HG03135 (cell line): Measurements from ENCODE around the gene GULP1.

Source experiments
- ATAC-seq: cut with Tn5 transposase; IDR thresholded peaks from one replicate; pipeline ENCODE4 v1.9.1; 2021; ENCODE audit warnings: mild to moderate bottlenecking, moderate library complexity; ENCODE audit not compliant: unreplicated experiment

The GULP1 gene

GRCh38 chr2:188414869-188415753 is 123.4 kb downstream of the GULP1 start:
- no peak for ATAC-seq

- ATAC-seq: no peak
Observed at GRCh38 chr2:188415754-188416083, 124.0 kb downstream of the GULP1 start.

- ATAC-seq: no peak
Observed at GRCh38 chr2:188416367-188416766, 124.7 kb downstream of the GULP1 start.

- no peak for ATAC-seq
Observed at GRCh38 chr2:188422726-188423125, 131.1 kb downstream of the GULP1 start.

- ATAC-seq: no peak
Observed at GRCh38 chr2:188425266-188425665, 133.6 kb downstream of the GULP1 start.

GRCh38 chr2:188426121-188426520 is 134.4 kb downstream of the GULP1 start:
- ATAC-seq: no peak

- no peak for ATAC-seq
Observed at GRCh38 chr2:188430705-188431104, 139.0 kb downstream of the GULP1 start.

GRCh38 chr2:188434018-188434417 is 142.3 kb downstream of the GULP1 start:
- ATAC-seq: no peak

GRCh38 chr2:188435115-188435514 is 143.4 kb downstream of the GULP1 start:
- ATAC-seq: no peak

GRCh38 chr2:188437537-188437936 is 145.9 kb downstream of the GULP1 start:
- no peak for ATAC-seq

GRCh38 chr2:188439986-188440385 is 148.3 kb downstream of the GULP1 start:
- ATAC-seq: no peak

GRCh38 chr2:188440849-188441248 is 149.2 kb downstream of the GULP1 start:
- no peak for ATAC-seq

- ATAC-seq: no peak
Observed at GRCh38 chr2:188441288-188441947, 149.7 kb downstream of the GULP1 start.

- no peak for ATAC-seq
Observed at GRCh38 chr2:188443207-188443606, 151.5 kb downstream of the GULP1 start.

GRCh38 chr2:188444106-188444835 is 152.6 kb downstream of the GULP1 start:
- no peak for ATAC-seq

GRCh38 chr2:188449561-188449960 is 157.9 kb downstream of the GULP1 start:
- ATAC-seq: no peak

GRCh38 chr2:188449971-188450370 is 158.3 kb downstream of the GULP1 start:
- ATAC-seq: no peak

- ATAC-seq: no peak
Observed at GRCh38 chr2:188450732-188451483, 159.2 kb downstream of the GULP1 start.

- ATAC-seq: no peak
Observed at GRCh38 chr2:188452084-188452483, 160.4 kb downstream of the GULP1 start.

- ATAC-seq: no peak
Observed at GRCh38 chr2:188456114-188456909, 164.6 kb downstream of the GULP1 start.
